H1 (cell line): Measurements from ENCODE around the gene CCL22. TPM values are rescaled to one million over a fixed set of nuclear protein-coding genes. Genes with fewer than 3 reads are reported as not detected.

Source experiments
- CTCF ChIA-PET: fragments of 300-600 bp; sonication (Branson Sonifier 250); formaldehyde crosslinking; loops from one replicate; lab custom pipeline; 2021; ENCODE audit not compliant: partially characterized antibody; lab: Charles Lee
- POLR2A ChIA-PET: fragments of 300-600 bp; sonication (Branson Sonifier 250); formaldehyde crosslinking; loops from one replicate; lab custom pipeline; 2021; ENCODE audit warnings: inconsistent platforms; ENCODE audit not compliant: partially characterized antibody; lab: Charles Lee
- DNase-seq, 2 experiments: peaks; one replicate each; pipeline versions ENCODE4 v3.0.0 to v3.0.0-alpha.2; 2010 to 2022; ENCODE audit warnings: low spot score in 2 of 2, low read depth in 1 of 2, mixed read lengths in 1 of 2
- FAIRE-seq: peaks from 2 replicates; lab custom pipeline; 2011; peaks lifted over from hg19 to GRCh38; lab: Jason Lieb, UNC
- H2AFZ ChIP-seq: 2 replicates; pipeline ENCODE4 v1.8.1; 2012; ENCODE audit warnings: low read length, inconsistent platforms
- H2AK5ac ChIP-seq: 2 replicates; pipeline ENCODE4 v1.6.1; 2013; ENCODE audit warnings: low read depth, low read length
- H2BK120ac ChIP-seq: replicated peaks from 2 replicates; pipeline ENCODE3; 2013; ENCODE audit warnings: low read depth, low read length, inconsistent platforms
- H2BK12ac ChIP-seq: 2 replicates; pipeline ENCODE4 v1.6.1; 2013; ENCODE audit warnings: low read depth, low read length
- H2BK15ac ChIP-seq: 2 replicates; pipeline ENCODE4 v1.6.1; 2013; ENCODE audit warnings: low read length
- H2BK20ac ChIP-seq: 2 replicates; pipeline ENCODE4 v1.6.1; 2013; ENCODE audit warnings: low read length
- H2BK5ac ChIP-seq: 2 replicates; pipeline ENCODE4 v1.6.1; 2013; ENCODE audit warnings: low read depth, low read length
- H3K14ac ChIP-seq: 2 replicates; pipeline ENCODE4 v1.6.1; 2013; ENCODE audit warnings: inconsistent platforms; ENCODE audit not compliant: insufficient read length
- H3K18ac ChIP-seq: 2 replicates; pipeline ENCODE4 v1.6.1; 2013; ENCODE audit warnings: low read length; ENCODE audit errors: extremely low read depth
- H3K23ac ChIP-seq: 2 replicates; pipeline ENCODE4 v1.6.1; 2013; ENCODE audit warnings: inconsistent platforms; ENCODE audit not compliant: insufficient read length
- H3K23me2 ChIP-seq: 2 replicates; pipeline ENCODE4 v1.6.1; 2013; ENCODE audit warnings: low read depth, low read length
- H3K27ac ChIP-seq: 2 replicates; pipeline ENCODE4 v1.6.1; 2011; ENCODE audit warnings: low read depth, low read length, inconsistent platforms
- H3K27me3 ChIP-seq, 4 experiments: replicated peaks in 1 of 4; 1 replicate in 1 of 4; 2 replicates in 3 of 4; pipeline versions ENCODE4 v1.6.1 to v1.8.1; 2011 to 2013; ENCODE audit warnings: low read length in 3 of 4, mild to moderate bottlenecking in 3 of 4, inconsistent platforms in 2 of 4, mixed read lengths in 2 of 4, moderate library complexity in 1 of 4; ENCODE audit not compliant: control insufficient read depth in 3 of 4, insufficient read depth in 3 of 4; ENCODE audit errors: extremely low read depth in 1 of 4
- H3K36me3 ChIP-seq, 4 experiments: 2 replicates each; pipeline versions ENCODE4 v1.6.1 to v1.8.1; 2011 to 2013; ENCODE audit warnings: mild to moderate bottlenecking in 4 of 4, low read length in 3 of 4, moderate library complexity in 2 of 4, control low read depth in 1 of 4, inconsistent platforms in 1 of 4; ENCODE audit not compliant: insufficient read depth in 4 of 4, control insufficient read depth in 2 of 4
- H3K4ac ChIP-seq: replicated peaks from 2 replicates; pipeline ENCODE3; 2013; ENCODE audit warnings: low read length, low read depth, mixed read lengths, inconsistent platforms; ENCODE audit not compliant: insufficient read length
- H3K4me1 ChIP-seq, 4 experiments: replicated peaks in 1 of 4; 1 replicate in 1 of 4; 2 replicates in 3 of 4; pipeline versions ENCODE4 v1.6.1 to v1.8.1; 2011 to 2013; ENCODE audit warnings: low read length in 3 of 4, inconsistent platforms in 2 of 4, mixed read lengths in 1 of 4; ENCODE audit not compliant: insufficient read depth in 4 of 4, control insufficient read depth in 3 of 4
- H3K4me2 ChIP-seq, 2 experiments: 2 replicates each; pipeline versions ENCODE4 v1.6.1 to v1.8.1; 2011 to 2013; ENCODE audit warnings: low read depth in 2 of 2, low read length in 2 of 2, control low read depth in 1 of 2, inconsistent platforms in 1 of 2, mild to moderate bottlenecking in 1 of 2; ENCODE audit not compliant: insufficient read depth in 1 of 2
- H3K4me3 ChIP-seq, 4 experiments: fragments of 200-600, 300-600 bp in 1 of 4; sonication (generic), shearing (Covaris generic), sonication (Bioruptor Twin) in 1 of 4; 2 replicates each; pipeline versions ENCODE4 v1.5.1 to v1.8.1; 2011 to 2016; ENCODE audit warnings: low read length in 4 of 4, low read depth in 3 of 4, control low read depth in 2 of 4, inconsistent platforms in 2 of 4, mild to moderate bottlenecking in 2 of 4, mixed read lengths in 1 of 4, moderate library complexity in 1 of 4; ENCODE audit not compliant: insufficient read depth in 2 of 4; ENCODE audit errors: extremely low read depth in 1 of 4
- H3K56ac ChIP-seq: replicated peaks from 2 replicates; pipeline ENCODE3; 2013; ENCODE audit warnings: low read depth, mild to moderate bottlenecking, mixed read lengths, low read length, inconsistent platforms; ENCODE audit not compliant: insufficient read length
- H3K79me1 ChIP-seq: 2 replicates; pipeline ENCODE4 v1.6.1; 2013; ENCODE audit warnings: low read depth, low read length, control low read depth
- H3K79me2 ChIP-seq, 2 experiments: 2 replicates each; pipeline versions ENCODE4 v1.6.1 to v1.8.1; 2012 to 2013; ENCODE audit warnings: low read length in 2 of 2, mild to moderate bottlenecking in 2 of 2, inconsistent platforms in 1 of 2; ENCODE audit not compliant: insufficient read depth in 2 of 2, control insufficient read depth in 1 of 2
- H3K9ac ChIP-seq, 4 experiments: replicated peaks in 1 of 4; 1 replicate in 1 of 4; 2 replicates in 3 of 4; pipeline versions ENCODE4 v1.6.1 to v1.8.1; 2011 to 2013; ENCODE audit warnings: low read depth in 3 of 4, low read length in 3 of 4, control low read depth in 2 of 4, mild to moderate bottlenecking in 2 of 4, moderate library complexity in 2 of 4, inconsistent platforms in 1 of 4; ENCODE audit errors: extremely low read depth in 1 of 4
- H3K9me3 ChIP-seq, 2 experiments: 2 replicates each; pipeline versions ENCODE4 v1.6.1 to v1.8.1; 2012 to 2013; ENCODE audit warnings: mild to moderate bottlenecking in 2 of 2, moderate library complexity in 2 of 2, control low read depth in 1 of 2, inconsistent platforms in 1 of 2, low read depth in 1 of 2, low read length in 1 of 2, mixed read lengths in 1 of 2; ENCODE audit not compliant: insufficient read depth in 2 of 2
- H4K20me1 ChIP-seq, 2 experiments: replicated peaks in 1 of 2; 2 replicates each; pipeline versions ENCODE3 to v1.8.1; 2011 to 2013; ENCODE audit warnings: inconsistent platforms in 2 of 2, low read length in 2 of 2, mild to moderate bottlenecking in 1 of 2; ENCODE audit not compliant: insufficient read depth in 2 of 2, control insufficient read depth in 1 of 2
- H4K5ac ChIP-seq: 2 replicates; pipeline ENCODE4 v1.6.1; 2013; ENCODE audit warnings: low read length, low read depth, mixed read lengths, inconsistent platforms; ENCODE audit not compliant: insufficient read length
- H4K8ac ChIP-seq: 2 replicates; pipeline ENCODE4 v1.8.0; 2013; ENCODE audit warnings: mild to moderate bottlenecking, moderate library complexity, low read length, inconsistent platforms; ENCODE audit not compliant: insufficient read depth; ENCODE audit errors: extremely low read depth
- H4K91ac ChIP-seq: replicated peaks from 2 replicates; pipeline ENCODE3; 2013; ENCODE audit warnings: low read length, mixed read lengths, inconsistent platforms; ENCODE audit not compliant: insufficient read length
- WGBS, 2 experiments: shearing (Covaris generic) in 1 of 2; methylation state at CpG; one replicate each; pipeline versions ENCODE4 v1.1.6 to v1.1.7; 2013 to 2015; ENCODE audit warnings: low lambda C conversion rate in 2 of 2, mixed read lengths in 2 of 2, inconsistent platforms in 1 of 2, low coverage in 1 of 2, missing lambda C conversion rate in 1 of 2; ENCODE audit not compliant: insufficient replicate concordance in 2 of 2, insufficient coverage in 1 of 2, insufficient read length in 1 of 2; ENCODE audit errors: extremely low coverage in 1 of 2, missing lambda C conversion rate in 1 of 2; 5-methylcytosine and 5-hydroxymethylcytosine counted together
- polyA plus RNA-seq, 7 experiments: library from polyadenylated mRNA; depleted of rRNA in 3 of 7; stranded (reverse) in 5 of 7; unstranded in 2 of 7; fragments of >200 nt in 5 of 7; fragments of 200-250 nt in 2 of 7; gene quantifications; 1 replicate in 5 of 7; 2 replicates in 1 of 7; 4 replicates in 1 of 7; pipeline versions ENCODE4 v1.2.1 to v1.2.3, GENCODE V29; 2011 to 2013; ENCODE audit warnings: missing spikeins in 2 of 7, mixed read lengths in 2 of 7
- total RNA-seq: library from RNA; stranded (reverse); fragmentation: NEBNext Ultra II Directional; extraction: Animal tissue kit (Norgen Biotek cat#: 25700); gene quantifications from 2 replicates; pipeline ENCODE4 v1.2.1, GENCODE V29; 2021

The CCL22 gene
- total and polyA plus RNA-seq, 2 of the 8 experiments (the other 6 are each of a cell fraction or from before 2014, with no cell fraction given), result not detected

DNA sequence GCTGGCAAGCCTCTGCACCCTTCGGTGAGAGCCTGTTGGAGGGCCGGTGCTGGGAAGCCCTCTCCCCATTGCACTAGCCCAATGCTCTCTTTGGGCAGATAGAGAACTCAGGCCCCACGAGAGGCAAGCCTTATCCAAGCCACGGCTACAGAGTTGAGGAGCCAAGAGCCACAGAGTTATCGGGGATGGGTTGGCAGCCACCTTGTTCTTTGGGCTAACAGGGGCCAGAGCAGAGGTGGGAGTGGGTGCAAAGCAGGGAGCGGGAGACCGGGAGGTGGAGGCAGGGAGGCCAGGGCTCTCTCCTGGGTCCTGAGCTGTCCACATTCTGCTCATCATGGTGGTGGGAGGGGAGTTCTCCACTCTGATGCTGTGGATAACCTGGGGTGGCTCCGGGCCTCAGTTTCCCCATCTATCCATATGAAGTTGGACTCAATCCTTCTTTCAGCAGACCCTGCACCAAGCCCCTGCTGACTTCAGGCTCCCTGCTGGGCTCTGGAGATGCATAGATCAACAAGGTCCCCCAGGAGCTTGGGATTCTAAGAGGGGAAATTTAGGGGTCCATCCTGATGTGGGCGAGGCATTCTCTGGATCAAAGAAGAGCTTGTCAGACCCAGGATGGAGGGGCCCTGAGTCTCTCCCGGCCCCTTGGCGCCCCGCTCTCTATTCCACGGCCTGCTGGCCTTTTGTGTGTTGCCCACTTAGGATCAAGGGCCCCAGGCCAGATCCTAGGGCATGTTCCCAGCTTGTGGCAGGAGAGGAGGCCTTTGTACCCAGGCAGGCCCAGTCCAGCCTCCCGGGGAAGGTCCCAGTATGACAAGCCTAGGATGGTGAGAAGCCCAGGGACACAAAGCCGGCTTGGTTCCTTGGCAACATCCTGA is 13.2 kb downstream of the CCL22 start:
- CTCF ChIA-PET, result interaction anchor here (0.7 to 3.6 kb wide), 6 partner anchors 15 to 159 kb away, joined by 3 to 31 read pairs (median 3); no protein-coding TSS in a partner anchor
- Histone ChIP-seq H3K9me3 (no peaks in the 10 kb centered on the region), H2BK12ac (no peak overlapping the region), H2BK120ac (no peak overlapping the region), H3K56ac (no peak overlapping the region), H3K4me3 (peak overlapping the region in 1 of 4 experiments; percentile 51; a peak in 1 of 8 replicates), H3K18ac (no peak overlapping the region), H3K4me2 (peak overlapping the region; percentile 60 to 71; a peak in 3 of 4 replicates), H3K27me3 (no peaks in the 10 kb centered on the region), H3K14ac (no peak overlapping the region), H3K36me3 (no peaks in the 10 kb centered on the region), H3K9ac (no peak overlapping the region), H2BK20ac (0 out of 2 replicates have a peak overlapping the region, but pooled peaks have one; percentile 32), H2AK5ac (peak overlapping the region; percentile 16; the same call in 1 of the 2 replicates), H3K79me1 (no peaks in the 10 kb centered on the region; the same call in 1 of the 2 replicates), H3K4ac (no peak overlapping the region), H4K5ac (no peak overlapping the region), H3K4me1 (peaks cover 0 to 22% (median 19%) of the 10 kb centered on the region in 4 experiments; a peak in 6 of 7 replicates), H2BK5ac (no peak overlapping the region), H3K23me2 (peaks cover 8% of the 10 kb centered on the region; the same call in 1 of the 2 replicates), H3K23ac (no peak overlapping the region), H2AFZ (peak overlapping the region; percentile 85), H4K20me1 (no peaks in the 10 kb centered on the region), H4K91ac (no peak overlapping the region), H4K8ac (no peak overlapping the region), H3K79me2 (no peaks in the 10 kb centered on the region), H2BK15ac (peak overlapping the region; percentile 99; the same call in 1 of the 2 replicates), H3K27ac (no peak overlapping the region)
- FAIRE-seq, result no peak
- WGBS, 2 experiments, result 81% methylated on average over 14 of the region's 15 CpGs; no CpG with 5 or more reads in 1 of the 2 experiments
- POLR2A ChIA-PET, result interaction anchor here (0.8 to 1.9 kb wide), 4 partner anchors 9 to 75 kb away, joined by 3 to 4 read pairs (median 4); partner anchors contain the start of genes CIAPIN1 and COQ9
- DNase-seq, result no peak
